ENCODE measurements around the gene GSTM2.
"Not testable (repeated sequence)": the region's sequence is repeated elsewhere in the genome, so short reads cannot be mapped to it uniquely, and the experiment has no call there.

GSTM2 gene

DNA sequence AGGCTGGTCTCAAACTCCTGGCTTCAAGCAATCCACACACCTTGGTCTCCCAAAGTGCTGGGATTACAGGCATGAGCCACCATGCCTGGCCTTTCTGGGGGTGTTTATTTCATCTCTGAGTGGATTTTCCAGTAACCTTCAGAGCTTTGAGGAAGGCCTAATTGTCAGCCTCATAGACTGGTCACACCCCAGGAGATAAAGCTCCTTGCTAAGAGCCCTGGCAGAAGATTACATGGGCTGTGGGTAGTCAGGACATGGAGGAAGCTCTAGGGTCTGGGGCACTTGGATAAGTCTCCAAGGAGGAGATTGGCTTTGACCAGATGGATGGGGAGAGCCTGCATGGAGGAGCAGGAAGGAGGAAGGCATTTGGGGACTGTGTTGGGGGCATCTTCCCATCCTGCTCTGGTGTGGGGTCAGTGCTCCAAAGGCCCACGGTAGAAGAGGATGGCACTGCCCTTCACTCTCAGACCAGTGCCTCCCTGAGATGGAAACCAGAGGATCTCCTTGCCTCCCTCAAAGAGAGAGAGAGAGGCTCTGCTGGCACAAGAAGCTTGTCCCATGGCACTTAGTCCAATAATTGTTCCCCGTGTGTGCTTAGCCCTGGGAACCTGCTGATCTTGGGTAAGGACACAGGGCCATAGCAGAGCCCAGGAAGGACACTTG is 26.6 kb upstream of the GSTM2 start:
- in situ Hi-C loops (cut with MboI; ENCODE audit: low pct_unique_long_range_greater_than_20kb, low sequenced_read_pairs): loop anchor here (25.0 kb wide), 1 partner anchor 346 kb away; the partner anchor contains the start of gene AHCYL1
- no peak for DNase-seq

DNA sequence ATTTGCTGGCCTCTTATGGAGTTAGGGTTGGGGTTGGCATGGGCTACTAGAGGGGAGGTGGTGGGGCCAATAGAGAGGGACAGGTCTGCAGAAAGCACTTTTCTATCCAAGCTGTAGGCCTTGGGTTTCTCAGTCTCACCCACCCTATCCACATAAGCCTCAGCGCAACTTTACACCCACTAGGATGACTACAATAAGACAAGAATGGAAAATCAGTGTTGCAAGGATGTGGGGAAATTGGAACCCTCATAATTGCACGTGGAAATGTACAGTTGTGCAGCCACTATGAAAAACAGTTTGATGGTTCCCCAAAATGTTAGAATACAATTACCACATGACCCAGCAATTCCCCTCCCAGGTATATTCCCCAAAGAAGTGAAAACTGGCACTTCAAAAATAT is 26.0 kb upstream of the GSTM2 start:
- in situ Hi-C loops (cut with MboI; ENCODE audit: low pct_unique_long_range_greater_than_20kb, low sequenced_read_pairs): loop anchor here (25.0 kb wide), 1 partner anchor 345 kb away; the partner anchor contains the start of gene AHCYL1
- no peak for DNase-seq

DNA sequence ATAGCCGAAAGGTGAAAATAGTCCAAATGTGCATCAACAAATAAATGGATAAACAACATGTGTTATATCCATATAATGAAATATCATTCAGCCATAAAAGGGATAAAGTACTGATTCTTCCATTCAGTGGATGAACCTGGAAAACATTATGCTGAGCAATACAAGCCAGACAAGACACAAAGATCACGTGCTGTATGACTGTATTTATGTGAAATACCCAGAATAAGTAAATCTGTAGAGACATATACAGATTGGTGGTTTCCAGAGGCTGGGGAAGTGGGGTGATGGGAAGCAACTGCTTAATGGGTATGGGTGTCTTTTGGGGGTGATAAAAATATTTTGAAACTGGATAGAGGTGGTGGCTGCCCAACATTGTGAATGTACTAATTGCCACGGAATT is 25.2 kb upstream of the GSTM2 start:
- DNase-seq: no peak
- in situ Hi-C loops (cut with MboI; ENCODE audit: low pct_unique_long_range_greater_than_20kb, low sequenced_read_pairs): loop anchor here (25.0 kb wide), 1 partner anchor 345 kb away; the partner anchor contains the start of gene AHCYL1

DNA sequence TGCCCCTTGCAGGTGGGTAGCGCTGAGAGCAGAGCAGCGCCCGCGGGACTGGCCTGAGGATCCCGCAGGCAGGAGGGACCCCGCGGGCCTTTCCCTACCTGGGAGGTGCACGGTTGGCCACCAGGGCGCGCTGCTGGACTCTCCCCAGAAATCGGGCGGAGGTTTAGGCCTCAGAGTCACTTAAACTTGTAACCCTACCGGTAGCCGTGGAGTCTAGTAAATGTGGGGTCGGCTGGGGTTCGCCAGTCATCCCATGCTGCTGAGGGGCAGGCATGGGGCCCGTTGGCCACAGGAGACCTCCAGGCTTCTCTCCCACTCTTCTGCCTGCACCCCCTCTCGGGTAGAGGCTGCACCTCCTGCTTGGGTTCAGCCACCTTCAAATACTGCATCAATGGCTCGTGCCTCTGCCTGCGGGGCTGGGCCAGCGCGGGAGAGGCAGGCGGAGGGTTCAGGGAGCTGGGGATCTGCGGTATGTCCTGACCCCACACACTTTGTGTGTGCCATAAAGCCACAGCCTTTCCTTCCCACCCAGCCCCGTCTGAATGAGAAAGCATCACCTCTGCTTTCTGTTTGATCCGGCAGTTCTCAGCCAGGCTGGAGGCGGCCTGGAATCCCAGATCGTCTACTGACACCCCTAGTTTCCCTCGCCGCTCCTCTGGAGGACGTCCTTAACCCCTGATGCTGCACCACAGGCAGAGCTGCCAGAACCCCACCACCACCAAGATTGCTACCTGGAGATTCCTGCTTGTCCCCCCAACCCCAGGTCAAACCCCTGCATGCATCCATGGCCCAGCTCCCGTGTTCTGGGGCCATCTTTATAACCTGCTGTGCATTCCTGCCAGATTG is 24.2 kb upstream of the GSTM2 start:
- in situ Hi-C loops (cut with MboI; ENCODE audit: low pct_unique_long_range_greater_than_20kb, low sequenced_read_pairs): loop anchor here (25.0 kb wide), 1 partner anchor 344 kb away; the partner anchor contains the start of gene AHCYL1
- peak; percentile 82 for DNase-seq

DNA sequence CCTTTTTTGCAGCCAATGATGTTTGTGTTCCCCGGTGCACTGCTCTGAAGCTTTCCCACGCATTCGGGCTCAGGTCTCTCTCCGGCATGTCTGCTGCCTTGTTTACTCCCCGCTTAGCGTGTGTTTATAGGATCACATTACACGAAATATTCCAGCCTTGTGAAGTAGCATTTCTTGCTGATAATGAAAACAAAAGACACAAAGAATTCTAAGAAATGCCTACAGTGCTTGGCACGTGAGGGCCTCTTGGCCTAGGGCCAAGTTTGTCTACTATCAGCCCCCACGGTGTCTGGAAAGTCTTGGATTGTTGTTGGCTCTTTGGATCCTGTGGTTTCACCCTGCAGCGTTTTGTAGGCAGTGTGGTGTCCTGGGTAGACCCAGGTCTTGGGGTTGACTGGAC is 23.2 kb upstream of the GSTM2 start:
- DNase-seq: no peak
- in situ Hi-C loops (cut with MboI; ENCODE audit: low pct_unique_long_range_greater_than_20kb, low sequenced_read_pairs): loop anchor here (25.0 kb wide), 1 partner anchor 343 kb away; the partner anchor contains the start of gene AHCYL1

DNA sequence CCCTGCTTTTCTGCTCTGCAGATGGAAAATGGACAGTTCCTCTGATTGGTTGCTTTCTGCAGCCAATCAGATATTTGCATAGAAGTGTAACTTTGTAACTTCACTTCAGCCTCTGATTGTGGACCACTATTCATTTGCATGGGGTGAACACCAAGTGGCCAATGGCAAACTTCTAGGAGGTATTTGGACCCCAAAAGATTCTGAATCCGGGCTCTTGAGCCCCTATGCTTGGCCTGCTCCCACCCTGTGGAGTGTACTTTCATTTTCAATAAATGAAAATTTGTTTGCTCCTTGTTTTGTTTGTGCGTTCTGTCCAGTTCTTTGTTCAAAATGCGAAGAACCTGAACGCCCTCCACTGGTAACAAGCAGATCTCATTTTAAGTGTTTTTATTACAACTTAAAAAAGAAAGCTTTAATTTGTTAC is 18.4 kb upstream of the GSTM2 start:
- in situ Hi-C loops (cut with MboI; ENCODE audit: low pct_unique_long_range_greater_than_20kb, low sequenced_read_pairs): loop anchor here (25.0 kb wide), 1 partner anchor 338 kb away; the partner anchor contains the start of gene AHCYL1
- no peak for DNase-seq

DNA sequence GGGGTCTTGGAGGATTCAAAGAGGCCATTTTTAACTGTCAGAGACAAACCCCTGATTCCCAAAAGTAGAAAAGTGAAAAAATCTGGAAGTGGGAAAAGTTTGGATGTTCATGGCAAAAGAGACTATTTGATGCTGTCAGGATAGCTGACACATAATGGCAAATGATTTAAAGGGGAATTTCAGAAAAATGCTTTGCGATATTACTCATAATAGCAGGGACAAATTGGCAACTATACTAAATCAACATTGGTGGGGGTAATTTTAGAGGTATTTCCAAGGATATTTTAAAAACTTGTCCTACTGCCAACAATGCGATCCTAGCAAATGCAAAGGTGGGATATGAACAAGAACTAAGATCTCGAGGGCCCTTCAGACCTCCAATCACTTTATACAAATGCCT is 17.2 kb upstream of the GSTM2 start:
- in situ Hi-C loops (cut with MboI; ENCODE audit: low pct_unique_long_range_greater_than_20kb, low sequenced_read_pairs): loop anchor here (25.0 kb wide), 1 partner anchor 112 kb away; the partner anchor contains the start of gene EPS8L3

DNA sequence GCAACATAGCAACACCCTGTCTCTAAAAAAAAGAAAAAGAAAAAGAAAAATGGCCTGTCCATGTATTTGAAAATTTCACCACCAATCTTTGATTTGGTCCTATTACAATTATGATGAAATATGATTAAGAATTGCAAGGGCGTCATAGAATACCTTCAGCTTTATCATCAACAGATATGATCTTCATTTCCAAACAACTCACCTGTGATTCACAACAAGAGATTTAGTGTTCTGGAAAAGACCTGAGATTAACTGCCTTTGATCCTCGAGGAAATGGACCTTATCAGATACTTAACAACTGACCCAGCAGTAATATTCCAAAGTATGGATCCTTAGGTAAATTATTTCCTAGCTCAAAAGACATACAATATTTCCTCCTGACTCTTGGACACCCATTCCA is 15.5 kb upstream of the GSTM2 start:
- no peak for DNase-seq
- in situ Hi-C loops (cut with MboI; ENCODE audit: low pct_unique_long_range_greater_than_20kb, low sequenced_read_pairs): loop anchor here (25.0 kb wide), 1 partner anchor 110 kb away; the partner anchor contains the start of gene EPS8L3

More for the DNA sequence above, 17.2 kb upstream of the GSTM2 start:
- no peak for DNase-seq

DNA sequence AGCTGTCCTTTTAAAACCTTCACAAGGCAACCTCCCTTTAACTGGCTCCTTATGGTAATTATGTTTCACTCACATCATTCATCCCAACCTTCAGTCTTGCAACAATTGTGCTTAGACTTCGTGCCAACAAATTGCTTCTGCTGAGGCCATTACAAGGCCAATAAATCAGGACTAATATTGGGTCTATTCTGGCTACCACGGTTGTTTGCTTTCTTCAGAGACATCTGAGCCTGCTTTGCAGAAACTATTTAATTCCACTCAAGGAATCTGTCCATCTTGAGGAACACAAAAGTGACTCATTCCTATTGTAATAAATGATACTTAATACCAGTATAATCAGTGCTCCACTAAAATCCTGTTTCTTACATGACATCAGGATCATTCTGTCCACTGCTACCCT is 14.6 kb upstream of the GSTM2 start:
- in situ Hi-C loops (cut with MboI; ENCODE audit: low pct_unique_long_range_greater_than_20kb, low sequenced_read_pairs): loop anchor here (25.0 kb wide), 1 partner anchor 109 kb away; the partner anchor contains the start of gene EPS8L3
- no peak for DNase-seq

DNA sequence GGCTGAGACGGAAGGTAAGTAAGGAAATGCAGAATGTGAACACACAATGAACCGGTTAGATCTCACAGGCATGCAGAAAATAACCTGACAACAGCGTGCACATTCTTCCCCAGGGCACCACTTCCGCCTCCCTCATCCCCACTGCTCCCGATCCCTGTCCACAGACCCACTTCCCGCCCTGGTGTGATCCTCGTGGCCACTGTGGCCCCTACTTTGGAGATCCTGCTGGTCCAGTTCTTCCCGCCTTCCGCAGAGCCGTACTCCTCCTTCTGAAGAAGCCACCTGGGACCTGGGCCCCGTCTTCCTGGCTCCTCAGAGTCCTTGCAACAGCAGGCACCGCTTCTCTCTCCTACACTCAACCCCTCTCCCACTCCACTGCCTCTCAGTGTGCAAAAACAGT is 13.3 kb upstream of the GSTM2 start:
- no peak for DNase-seq
- in situ Hi-C loops (cut with MboI; ENCODE audit: low pct_unique_long_range_greater_than_20kb, low sequenced_read_pairs): loop anchor here (25.0 kb wide), 1 partner anchor 108 kb away; the partner anchor contains the start of gene EPS8L3

DNA sequence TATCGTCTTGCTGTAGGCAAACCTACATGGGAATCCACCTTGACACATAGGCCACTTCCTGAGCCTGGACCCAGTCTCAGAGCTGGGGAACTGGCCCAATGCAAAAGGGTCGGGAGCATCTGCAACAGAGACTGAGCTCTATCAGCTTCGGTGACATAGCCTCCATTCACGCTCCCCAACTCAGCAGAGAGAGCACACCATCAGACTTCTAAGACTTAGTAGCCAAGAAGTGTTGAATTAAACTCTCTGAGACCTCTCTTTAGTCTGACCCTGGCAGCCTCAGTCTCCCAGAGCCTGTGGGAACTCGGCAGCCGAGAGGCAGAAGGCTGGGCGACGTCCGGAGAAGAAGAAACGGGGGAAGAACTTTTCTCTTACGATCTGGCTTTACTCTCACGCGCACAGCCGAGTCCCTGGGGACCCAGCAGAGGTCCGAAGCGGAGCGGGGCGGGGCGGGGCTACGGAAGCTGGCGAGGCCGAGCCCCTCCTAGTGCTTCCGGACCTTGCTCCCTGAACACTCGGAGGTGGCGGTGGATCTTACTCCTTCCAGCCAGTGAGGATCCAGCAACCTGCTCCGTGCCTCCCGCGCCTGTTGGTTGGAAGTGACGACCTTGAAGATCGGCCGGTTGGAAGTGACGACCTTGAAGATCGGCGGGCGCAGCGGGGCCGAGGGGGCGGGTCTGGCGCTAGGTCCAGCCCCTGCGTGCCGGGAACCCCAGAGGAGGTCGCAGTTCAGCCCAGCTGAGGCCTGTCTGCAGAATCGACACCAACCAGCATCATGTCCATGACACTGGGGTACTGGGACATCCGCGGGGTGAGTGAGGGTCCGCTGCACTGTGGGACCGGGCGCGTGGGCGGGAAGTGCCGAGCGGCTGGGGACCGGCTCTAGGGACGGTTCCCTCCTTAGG is 12.0 kb upstream of the GSTM2 start, which contains the start of gene GSTM4:
TSS of gene GSTM4 (plus strand) at position 485 of the 905 bp plus-strand sequence. CDS start at position 776, 291 bp downstream.
- in situ Hi-C loops (cut with MboI; ENCODE audit: low pct_unique_long_range_greater_than_20kb, low sequenced_read_pairs): loop anchor here (25.0 kb wide), 1 partner anchor 106 kb away; the partner anchor contains the start of gene EPS8L3
- peak; percentile 79 for DNase-seq

DNA sequence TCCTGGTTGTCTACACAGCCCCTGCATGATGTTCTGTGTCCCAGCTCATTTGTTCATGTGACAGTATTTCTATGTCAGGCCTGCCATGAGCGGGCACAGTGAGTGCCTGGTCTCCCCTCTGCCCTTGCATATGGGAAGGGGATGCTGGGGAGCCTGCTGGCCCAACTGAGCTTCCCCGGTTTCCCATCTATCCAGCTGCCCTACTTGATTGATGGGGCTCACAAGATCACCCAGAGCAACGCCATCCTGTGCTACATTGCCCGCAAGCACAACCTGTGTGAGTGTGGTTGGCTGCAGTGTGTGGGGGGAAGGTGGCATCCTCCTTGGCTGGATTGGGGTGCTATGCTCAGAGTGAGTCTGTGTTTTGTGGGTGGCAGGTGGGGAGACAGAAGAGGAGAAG is 10.5 kb upstream of the GSTM2 start:
- in situ Hi-C loops (cut with MboI; ENCODE audit: low pct_unique_long_range_greater_than_20kb, low sequenced_read_pairs): loop anchor here (25.0 kb wide), 1 partner anchor 105 kb away; the partner anchor contains the start of gene EPS8L3
- DNase-seq: no peak

DNA sequence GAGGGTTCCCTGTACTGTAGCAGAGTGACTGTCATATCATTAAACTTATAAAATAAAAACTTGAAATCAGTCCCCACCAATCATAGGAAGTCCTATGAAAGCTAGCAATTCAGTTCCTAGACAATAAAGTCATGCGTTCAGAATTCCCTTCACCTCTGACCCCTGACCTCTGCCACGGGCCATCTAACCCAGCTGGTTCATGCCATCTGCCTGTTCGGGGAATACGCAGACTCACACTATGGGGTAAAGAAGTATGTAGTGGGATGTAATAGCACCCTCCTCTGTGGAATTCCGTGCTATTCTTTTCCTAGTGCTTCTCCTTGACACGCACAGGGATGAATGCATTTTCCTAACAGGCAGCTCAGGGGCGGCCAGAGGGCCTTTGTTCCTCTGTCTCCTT is 9.9 kb upstream of the GSTM2 start:
- DNase-seq: no peak
- in situ Hi-C loops (cut with MboI; ENCODE audit: low pct_unique_long_range_greater_than_20kb, low sequenced_read_pairs): loop anchor here (25.0 kb wide), 1 partner anchor 104 kb away; the partner anchor contains the start of gene EPS8L3

DNA sequence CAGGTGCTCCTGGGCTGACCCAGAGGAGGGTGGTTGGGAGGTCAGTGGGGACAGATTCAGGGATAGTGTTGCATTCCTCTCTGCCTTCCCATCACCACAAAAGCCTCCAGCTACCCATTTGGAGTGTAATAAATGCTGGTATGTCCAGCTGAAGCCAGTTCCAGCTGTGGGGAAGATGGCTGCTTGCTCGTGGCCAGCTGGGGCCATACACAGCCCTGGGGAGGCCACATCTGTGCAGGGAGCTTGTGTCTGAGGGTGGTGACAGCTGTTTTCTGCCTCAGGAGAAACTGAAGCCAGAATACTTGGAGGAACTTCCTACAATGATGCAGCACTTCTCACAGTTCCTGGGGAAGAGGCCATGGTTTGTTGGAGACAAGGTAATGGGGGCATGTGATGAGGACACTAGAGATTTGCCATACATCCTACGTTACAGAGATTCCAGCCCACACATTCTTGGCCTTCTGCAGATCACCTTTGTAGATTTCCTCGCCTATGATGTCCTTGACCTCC is 9.3 kb upstream of the GSTM2 start:
- DNase-seq: peak; percentile 15
- in situ Hi-C loops (cut with MboI; ENCODE audit: low pct_unique_long_range_greater_than_20kb, low sequenced_read_pairs): loop anchor here (25.0 kb wide), 1 partner anchor 104 kb away; the partner anchor contains the start of gene EPS8L3

DNA sequence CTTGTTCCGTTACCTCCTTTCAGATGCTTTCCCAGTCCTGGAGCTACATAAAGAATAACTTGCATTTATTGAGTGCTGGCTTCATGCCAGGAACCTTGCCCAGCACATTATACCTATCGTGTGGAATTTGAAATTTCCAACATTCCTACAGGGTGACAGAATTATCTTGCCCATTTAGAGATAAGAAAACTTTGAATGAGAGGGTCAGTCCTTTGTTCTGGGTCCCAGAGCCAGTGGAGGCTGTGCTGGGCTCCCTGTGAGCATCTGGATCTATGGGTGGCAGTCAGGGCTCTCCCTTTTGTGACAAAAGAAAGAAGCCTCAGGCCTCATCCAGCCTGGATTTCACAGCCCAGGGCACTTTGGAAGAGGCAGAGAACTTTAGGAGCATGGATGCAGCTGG is 8.7 kb upstream of the GSTM2 start:
- in situ Hi-C loops (cut with MboI; ENCODE audit: low pct_unique_long_range_greater_than_20kb, low sequenced_read_pairs): loop anchor here (25.0 kb wide), 1 partner anchor 103 kb away; the partner anchor contains the start of gene EPS8L3
- no peak for DNase-seq

DNA sequence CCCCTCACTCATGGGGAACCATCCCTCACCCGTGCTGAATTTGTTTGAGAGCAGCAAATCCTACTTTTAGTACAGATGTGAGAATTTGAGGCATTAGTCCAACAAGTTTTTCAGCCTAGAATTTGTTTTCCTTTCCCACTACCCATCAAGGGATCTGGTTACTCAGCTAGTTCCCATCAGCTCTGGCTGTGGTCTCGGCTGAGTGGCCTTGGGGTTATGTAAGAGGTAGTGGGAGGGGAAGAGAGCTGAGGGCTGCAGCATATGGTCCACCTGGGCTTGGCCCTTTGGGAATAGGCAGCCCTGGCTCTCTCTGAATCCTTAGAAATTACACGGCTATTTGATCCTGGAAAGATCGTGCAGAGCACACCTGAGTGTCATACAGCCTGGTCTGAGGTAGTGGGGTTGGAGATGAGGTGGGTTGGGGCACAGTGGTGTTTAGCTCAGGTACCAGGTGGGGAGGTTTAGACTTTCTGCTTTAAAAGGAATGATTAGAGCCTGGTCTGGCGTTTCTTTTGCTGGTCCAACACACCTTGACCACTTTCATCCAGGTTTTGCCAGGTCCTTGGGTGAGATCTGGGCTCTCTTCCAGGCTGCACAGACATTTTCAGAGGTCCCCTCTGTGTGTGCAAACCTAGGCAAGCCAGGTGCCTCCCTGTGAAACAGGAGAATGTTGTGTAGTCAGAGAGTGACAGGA is 7.7 kb upstream of the GSTM2 start:
- in situ Hi-C loops (cut with MboI; ENCODE audit: low pct_unique_long_range_greater_than_20kb, low sequenced_read_pairs): loop anchor here (25.0 kb wide), 1 partner anchor 102 kb away; the partner anchor contains the start of gene EPS8L3
- DNase-seq: peak; percentile 41

DNA sequence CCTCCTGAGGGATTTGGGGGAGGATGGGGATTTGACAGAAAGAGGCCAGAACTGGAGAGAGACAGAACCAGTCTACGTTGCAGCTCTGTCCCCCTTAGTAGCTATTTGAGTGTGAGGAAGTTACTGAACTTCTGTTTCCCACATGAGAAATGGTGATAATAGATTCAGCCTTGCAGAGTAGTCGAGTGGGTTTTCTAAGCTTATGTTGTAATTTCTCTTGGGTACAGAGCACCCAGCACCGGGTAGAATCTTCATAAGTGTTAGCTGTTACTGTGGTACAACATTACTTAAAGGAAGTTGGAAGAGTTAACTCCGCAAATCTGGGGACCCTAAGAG is 7.2 kb upstream of the GSTM2 start:
- in situ Hi-C loops (cut with MboI; ENCODE audit: low pct_unique_long_range_greater_than_20kb, low sequenced_read_pairs): loop anchor here (25.0 kb wide), 1 partner anchor 102 kb away; the partner anchor contains the start of gene EPS8L3

More for the DNA sequence above, 7.2 kb upstream of the GSTM2 start:
- DNase-seq: not testable (repeated sequence)

Measured in KBM-7 (cell line).